HG02763 (cell line): Measurements from ENCODE around the gene HTATSF1.

ENCODE experiments used
- ATAC-seq: cut with Tn5 transposase; IDR thresholded peaks from one replicate; pipeline ENCODE4 v1.9.1; 2021; ENCODE audit warnings: mild to moderate bottlenecking, moderate library complexity; ENCODE audit not compliant: unreplicated experiment

Gene HTATSF1

DNA sequence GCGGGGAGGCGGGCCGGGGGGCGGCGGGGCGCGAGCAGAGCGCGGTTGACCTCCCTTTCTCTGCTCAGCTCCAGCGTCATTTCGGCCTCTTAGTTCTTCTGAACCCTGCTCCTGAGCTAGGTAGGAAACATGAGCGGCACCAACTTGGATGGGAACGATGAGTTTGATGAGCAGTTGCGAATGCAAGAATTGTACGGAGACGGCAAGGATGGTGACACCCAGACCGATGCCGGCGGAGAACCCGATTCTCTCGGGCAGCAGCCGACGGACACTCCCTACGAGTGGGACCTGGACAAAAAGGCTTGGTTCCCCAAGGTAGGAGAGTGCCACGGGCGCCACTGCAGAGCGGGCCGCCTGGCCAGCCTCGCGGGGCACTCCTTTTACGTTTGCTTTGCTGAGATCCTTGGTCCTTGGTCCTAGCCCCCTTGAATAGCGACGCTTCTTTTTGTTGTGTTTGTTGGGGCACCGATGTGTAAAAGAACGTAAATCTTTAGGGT lies at the start of gene HTATSF1:
Gene HTATSF1, plus strand, starts transcription at position 37 of the 497 bp plus-strand sequence. Its CDS starts 93 bp downstream, at position 130.
- no peak for ATAC-seq

- no peak for ATAC-seq
Measured at GRCh38 chrX:136447968-136448367, 49.4 kb upstream of the HTATSF1 start.

DNA sequence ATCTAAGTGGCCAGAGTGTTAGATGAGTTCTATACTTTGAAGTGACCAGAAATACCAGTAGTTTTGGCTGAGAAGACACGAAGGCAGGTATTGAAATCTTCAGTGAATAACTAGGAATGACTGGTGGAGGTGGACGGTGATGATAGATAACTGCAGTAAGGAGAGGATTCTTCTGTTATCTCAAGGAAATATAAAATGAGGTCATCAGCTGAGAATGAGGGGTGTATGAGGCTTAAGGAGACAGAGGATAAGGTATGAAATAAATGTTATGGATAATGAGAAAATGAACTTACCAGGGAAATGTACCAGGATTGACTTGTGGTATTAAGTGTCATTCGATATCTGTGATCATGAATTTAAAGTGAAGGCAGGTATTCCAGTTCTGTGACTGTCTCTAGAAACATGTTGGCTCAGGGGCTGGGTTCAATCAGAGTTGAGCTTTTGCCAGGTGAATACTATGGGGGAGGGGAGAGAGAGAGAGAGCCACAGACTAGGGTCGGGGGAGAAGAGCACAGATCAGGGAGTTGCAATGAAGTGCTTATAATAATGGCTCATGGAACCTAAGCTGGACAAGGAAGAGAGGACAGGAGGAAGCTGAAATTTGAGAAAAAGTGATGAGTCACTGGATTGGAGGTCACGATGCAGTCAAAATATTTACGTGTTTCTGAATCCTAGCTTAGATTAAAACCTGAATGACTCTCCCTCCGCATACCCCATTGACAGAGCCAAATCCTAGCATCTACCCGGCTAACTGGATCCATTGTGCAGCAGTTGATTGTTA lies 47.2 kb upstream of the HTATSF1 start:
- ATAC-seq = no peak

GRCh38 chrX:136452614-136453013 lies 44.8 kb upstream of the HTATSF1 start:
- ATAC-seq = no peak

- ATAC-seq = no peak
Measured at GRCh38 chrX:136453114-136453513, 44.3 kb upstream of the HTATSF1 start.

- ATAC-seq = no peak
Measured at GRCh38 chrX:136453771-136454170, 43.6 kb upstream of the HTATSF1 start.

- ATAC-seq = no peak
Measured at GRCh38 chrX:136456133-136456532, 41.3 kb upstream of the HTATSF1 start.

DNA sequence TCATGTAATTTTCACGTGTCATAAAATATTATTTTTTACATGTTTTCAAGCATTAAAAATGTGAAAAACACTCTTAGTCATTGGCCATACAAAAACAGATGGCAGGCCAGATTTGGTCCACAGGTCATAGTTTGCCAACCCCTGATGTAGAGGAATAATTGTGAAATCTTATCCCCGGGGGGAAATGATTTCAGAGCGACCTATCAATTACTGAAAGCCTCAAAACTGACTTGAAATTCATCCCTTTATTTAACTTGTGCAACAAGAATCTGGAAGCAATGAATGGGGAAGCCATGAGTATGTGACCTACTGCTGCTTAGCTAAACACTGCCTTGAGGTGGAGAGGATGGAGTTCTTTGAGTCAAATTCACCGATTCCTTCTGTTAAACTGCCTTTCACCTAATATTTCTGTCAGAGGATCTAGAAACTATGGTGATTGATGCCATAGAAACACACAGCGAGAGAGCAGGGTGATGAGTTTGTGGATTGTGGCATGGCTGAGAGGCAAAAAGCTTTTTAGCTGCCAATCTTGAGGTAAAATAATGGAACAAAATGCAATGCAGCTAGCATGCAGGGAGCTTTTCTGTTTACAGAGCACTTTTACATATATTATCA lies 40.0 kb upstream of the HTATSF1 start:
- no peak for ATAC-seq

DNA sequence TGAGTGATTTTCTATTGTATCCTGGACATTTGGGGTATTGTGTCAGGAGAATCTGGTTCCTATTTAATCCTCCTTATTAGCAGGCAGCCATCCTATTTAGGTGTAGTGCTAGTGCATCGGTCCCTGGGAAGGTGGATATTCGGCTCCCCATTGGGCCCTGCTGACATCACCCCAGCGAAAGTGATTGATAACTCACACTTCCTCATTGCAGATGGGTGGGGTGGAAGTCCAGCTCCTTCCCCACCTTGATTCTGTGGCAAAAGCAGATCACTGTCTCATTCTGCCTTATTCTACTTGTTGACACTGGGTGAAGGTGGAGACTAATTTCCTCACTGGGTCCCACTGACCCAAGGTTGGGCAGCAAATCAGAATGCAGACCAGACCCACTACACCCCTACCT lies 32.8 kb upstream of the HTATSF1 start:
- ATAC-seq = no peak

DNA sequence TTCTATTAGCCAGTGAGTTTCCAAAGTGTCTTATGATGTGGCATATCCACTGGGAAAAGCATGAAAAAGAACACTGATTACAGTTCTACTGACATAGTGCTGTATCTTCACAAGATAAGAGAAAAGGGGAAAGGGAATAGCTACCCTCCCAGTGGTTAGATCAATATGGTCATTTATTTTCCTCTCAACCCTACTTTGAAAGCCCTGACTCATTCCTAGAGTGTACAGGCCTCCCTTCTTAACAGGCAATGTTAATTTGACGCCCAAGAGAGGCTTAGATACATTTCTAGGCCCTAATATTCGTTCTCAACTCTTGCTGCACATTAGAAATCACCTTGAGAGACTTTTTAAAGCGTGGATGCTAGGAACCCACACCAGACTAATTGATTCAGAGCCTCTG lies 30.1 kb upstream of the HTATSF1 start:
- ATAC-seq = no peak

GRCh38 chrX:136468391-136469103 lies 28.8 kb upstream of the HTATSF1 start:
- no peak for ATAC-seq

DNA sequence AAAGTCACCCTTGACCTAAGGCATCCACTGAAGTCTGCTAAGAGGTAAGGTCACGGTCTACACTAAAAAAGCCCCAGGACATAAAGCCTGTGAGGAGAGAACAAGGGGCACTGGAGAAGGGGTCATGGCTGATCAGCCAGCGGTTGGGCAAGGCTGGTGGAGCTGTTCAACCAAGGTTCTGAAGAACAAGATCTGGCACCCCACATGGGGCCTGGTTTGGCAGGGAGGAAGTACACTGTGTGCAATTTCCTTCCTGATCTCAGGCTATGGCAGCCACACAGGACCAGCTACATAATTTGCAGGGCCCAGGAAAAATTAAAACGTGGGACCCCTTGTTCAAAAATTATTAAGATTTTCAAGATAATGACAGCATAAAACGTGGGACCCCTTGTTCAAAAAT lies 23.7 kb upstream of the HTATSF1 start:
- ATAC-seq = no peak

DNA sequence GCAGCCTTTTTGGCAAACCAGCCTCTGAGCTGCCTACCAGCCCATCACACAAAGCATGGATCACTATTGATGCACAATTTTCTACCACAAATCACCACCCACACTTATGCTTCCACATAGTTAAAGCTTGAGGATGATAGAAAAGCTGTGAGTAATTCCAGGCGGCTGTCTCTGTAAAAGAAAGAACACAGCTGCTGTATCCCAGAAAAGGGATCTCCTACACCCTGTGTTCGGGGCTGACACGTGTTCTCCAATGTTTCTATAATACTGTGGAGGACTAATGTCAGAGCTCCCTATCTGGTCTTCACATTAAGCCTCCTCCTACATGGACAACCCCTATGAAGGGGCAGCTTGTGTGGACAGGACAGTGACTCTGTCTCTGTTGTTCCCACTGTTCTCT lies 22.2 kb upstream of the HTATSF1 start:
- ATAC-seq = no peak

- ATAC-seq = no peak
Measured at GRCh38 chrX:136476501-136476900, 20.9 kb upstream of the HTATSF1 start.

DNA sequence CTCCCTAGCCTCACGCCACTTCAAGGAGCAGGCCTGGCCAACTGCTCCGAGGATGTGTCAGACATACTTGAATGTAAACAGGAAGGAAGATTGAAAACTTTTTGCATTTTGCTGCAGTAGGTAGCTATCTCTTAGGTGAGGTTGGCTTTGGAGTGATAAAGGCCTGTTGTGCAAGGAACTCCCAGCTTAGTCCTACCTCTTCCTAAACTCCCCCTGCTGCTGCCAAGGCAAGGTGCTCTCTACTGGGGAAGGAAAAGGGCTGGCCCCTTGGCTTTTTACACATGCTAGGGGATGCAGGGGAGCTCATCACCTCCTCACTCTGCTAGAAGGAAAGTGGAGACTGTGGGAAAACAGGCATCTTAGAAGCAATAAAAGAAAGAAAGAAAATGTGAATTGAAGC lies 20.4 kb upstream of the HTATSF1 start:
- no peak for ATAC-seq

DNA sequence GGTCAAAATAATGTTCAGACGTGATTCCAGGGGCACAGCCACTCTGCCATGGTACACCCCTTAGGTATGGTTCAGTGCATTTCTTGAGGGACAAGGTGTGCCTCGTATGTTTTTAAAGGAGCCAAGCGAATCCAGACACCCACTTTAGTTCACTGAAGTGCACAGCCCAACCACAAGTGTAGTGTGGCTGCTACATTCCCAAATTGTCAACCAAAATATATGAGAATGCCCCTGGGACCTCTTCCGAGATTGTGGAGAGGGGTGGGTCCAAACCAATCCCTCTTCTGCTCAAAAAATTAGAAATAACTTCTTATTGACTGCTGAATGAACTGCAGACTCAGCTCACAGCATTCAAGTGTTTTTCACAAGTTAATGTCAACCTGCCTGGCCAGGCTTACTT lies 17.0 kb upstream of the HTATSF1 start:
- ATAC-seq = no peak

GRCh38 chrX:136487647-136488046 lies 9.7 kb upstream of the HTATSF1 start, which contains the start of gene BRS3:
Gene BRS3 (plus strand): TSS chrX:136487947. CDS start chrX:136488115, 168 bp downstream.
- no peak for ATAC-seq

GRCh38 chrX:136488706-136489105 lies 8.7 kb upstream of the HTATSF1 start:
- no peak for ATAC-seq

DNA sequence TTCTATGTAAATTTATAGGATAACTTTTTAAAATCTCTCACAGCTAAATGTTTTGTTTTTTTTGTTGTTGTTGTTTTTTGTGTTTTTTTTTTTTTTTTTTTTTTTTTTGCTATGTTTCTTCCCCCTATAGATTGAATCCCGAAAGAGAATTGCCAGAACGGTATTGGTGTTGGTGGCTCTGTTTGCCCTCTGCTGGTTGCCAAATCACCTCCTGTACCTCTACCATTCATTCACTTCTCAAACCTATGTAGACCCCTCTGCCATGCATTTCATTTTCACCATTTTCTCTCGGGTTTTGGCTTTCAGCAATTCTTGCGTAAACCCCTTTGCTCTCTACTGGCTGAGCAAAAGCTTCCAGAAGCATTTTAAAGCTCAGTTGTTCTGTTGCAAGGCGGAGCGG lies 5.6 kb upstream of the HTATSF1 start:
- ATAC-seq = no peak

GRCh38 chrX:136493011-136493410 lies 4.4 kb upstream of the HTATSF1 start:
- no peak for ATAC-seq

DNA sequence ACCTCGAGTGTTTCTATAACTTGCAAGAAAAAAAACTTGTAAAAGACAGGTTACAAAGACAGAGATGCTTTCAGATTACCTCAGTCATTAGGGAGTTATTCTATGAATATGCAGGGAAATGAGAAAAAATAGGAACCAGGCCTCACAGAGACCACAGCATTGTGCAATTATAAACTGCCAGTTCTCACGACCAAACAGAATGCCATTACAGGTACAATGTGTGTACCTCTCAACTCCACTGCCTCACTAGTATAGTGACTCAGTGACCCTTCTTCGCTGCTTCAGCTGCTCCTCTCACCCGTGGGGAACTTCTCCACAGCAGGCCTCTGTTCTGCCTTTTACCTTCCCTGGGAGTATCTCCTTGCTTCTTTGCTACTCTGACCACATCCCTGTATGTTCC lies 2.3 kb upstream of the HTATSF1 start:
- no peak for ATAC-seq
